ENCODE data around the gene CASP9. TPM values are rescaled to one million over a fixed set of nuclear protein-coding genes. Genes with fewer than 3 reads are reported as not detected.

CASP9 gene
- total and polyA plus RNA-seq, 2 of the 13 experiments (the other 11 are each of a cell fraction or from before 2014, with no cell fraction given): 8.5 to 11.5 TPM

GRCh38 chr1:15524283-15525049 is 451 bp upstream of the CASP9 start (continued):
- TF ChIP-seq, protein P1, sequence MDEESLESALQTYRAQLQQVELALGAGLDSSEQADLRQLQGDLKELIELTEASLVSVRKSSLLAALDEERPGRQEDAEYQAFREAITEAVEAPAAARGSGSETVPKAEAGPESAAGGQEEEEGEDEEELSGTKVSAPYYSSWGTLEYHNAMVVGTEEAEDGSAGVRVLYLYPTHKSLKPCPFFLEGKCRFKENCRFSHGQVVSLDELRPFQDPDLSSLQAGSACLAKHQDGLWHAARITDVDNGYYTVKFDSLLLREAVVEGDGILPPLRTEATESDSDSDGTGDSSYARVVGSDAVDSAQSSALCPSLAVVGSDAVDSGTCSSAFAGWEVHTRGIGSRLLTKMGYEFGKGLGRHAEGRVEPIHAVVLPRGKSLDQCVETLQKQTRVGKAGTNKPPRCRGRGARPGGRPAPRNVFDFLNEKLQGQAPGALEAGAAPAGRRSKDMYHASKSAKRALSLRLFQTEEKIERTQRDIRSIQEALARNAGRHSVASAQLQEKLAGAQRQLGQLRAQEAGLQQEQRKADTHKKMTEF (CRISPR knock-in tag; IDR thresholded peaks at IDR 0.05): 0 out of 2 replicates have a peak, but pooled peaks have one; percentile 8
- no peak for TF ChIP-seq NONO (IDR thresholded peaks at IDR 0.05)
- TF ChIP-seq NONO (CRISPR knock-in tag; conservative IDR thresholded peaks at IDR 0.05): peak; percentile 50; the same call in 1 of the 2 replicates
- peak; percentile 63; the same call in 1 of the 2 replicates for TF ChIP-seq RXRA (CRISPR knock-in tag; IDR thresholded peaks at IDR 0.05)
- 0 out of 2 replicates have a peak, but pooled peaks have one; percentile 47 for TF ChIP-seq MEIS1 (CRISPR knock-in tag; IDR thresholded peaks at IDR 0.05; ENCODE audit: borderline replicate concordance)
- TF ChIP-seq, protein P2, sequence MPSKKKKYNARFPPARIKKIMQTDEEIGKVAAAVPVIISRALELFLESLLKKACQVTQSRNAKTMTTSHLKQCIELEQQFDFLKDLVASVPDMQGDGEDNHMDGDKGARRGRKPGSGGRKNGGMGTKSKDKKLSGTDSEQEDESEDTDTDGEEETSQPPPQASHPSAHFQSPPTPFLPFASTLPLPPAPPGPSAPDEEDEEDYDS (CRISPR knock-in tag; IDR thresholded peaks at IDR 0.05): no peak
- TF ChIP-seq, protein P3, sequence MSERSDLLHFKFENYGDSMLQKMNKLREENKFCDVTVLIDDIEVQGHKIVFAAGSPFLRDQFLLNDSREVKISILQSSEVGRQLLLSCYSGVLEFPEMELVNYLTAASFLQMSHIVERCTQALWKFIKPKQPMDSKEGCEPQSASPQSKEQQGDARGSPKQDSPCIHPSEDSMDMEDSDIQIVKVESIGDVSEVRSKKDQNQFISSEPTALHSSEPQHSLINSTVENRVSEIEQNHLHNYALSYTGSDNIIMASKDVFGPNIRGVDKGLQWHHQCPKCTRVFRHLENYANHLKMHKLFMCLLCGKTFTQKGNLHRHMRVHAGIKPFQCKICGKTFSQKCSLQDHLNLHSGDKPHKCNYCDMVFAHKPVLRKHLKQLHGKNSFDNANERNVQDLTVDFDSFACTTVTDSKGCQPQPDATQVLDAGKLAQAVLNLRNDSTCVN (CRISPR knock-in tag; IDR thresholded peaks at IDR 0.05; ENCODE audit: borderline replicate concordance): 0 out of 2 replicates have a peak, but pooled peaks have one; percentile 59
- TF ChIP-seq TCF7L2 (IDR thresholded peaks at IDR 0.05; ENCODE audit: low read depth, low read length): no peak
- no peak for TF ChIP-seq SOX6 (IDR thresholded peaks at IDR 0.05)
- peak; percentile 27; the same call in 1 of the 2 replicates for TF ChIP-seq SOX6 (CRISPR knock-in tag; IDR thresholded peaks at IDR 0.05)
- no peak for TF ChIP-seq LCORL (IDR thresholded peaks at IDR 0.05)
- peak; percentile 52; the same call in 1 of the 2 replicates for TF ChIP-seq LCORL (CRISPR knock-in tag; IDR thresholded peaks at IDR 0.05)
- no peak for TF ChIP-seq AKNA (CRISPR knock-in tag; IDR thresholded peaks at IDR 0.05; ENCODE audit: borderline replicate concordance)
- peak; percentile 21 for TF ChIP-seq HNRNPLL (IDR thresholded peaks at IDR 0.05; ENCODE audit: low read depth, low read length, poor library complexity, severe bottlenecking)
- TF ChIP-seq FLYWCH1 (CRISPR knock-in tag; IDR thresholded peaks at IDR 0.05): no peak
- TF ChIP-seq CEBPB (IDR thresholded peaks at IDR 0.05; ENCODE audit: borderline replicate concordance, low read depth, low read length): peak; percentile 89
- no peak for TF ChIP-seq MNT (IDR thresholded peaks at IDR 0.05)

All from HepG2 (cell line).